HG03097 (cell line): ENCODE results near the gene DUSP8.
"Not testable (repeated sequence)": the region's sequence is repeated elsewhere in the genome, so short reads cannot be mapped to it uniquely, and the experiment has no call there.

Source experiments
- ATAC-seq: cut with Tn5 transposase; IDR thresholded peaks from one replicate; pipeline ENCODE4 v1.9.1; 2021; ENCODE audit not compliant: unreplicated experiment, low FRiP score

Gene DUSP8

GRCh38 chr11:1589996-1590395 lies 17.9 kb upstream of the DUSP8 start:
- ATAC-seq: no peak

GRCh38 chr11:1589191-1589963 lies 17.3 kb upstream of the DUSP8 start:
- ATAC-seq: not testable (repeated sequence)

DNA sequence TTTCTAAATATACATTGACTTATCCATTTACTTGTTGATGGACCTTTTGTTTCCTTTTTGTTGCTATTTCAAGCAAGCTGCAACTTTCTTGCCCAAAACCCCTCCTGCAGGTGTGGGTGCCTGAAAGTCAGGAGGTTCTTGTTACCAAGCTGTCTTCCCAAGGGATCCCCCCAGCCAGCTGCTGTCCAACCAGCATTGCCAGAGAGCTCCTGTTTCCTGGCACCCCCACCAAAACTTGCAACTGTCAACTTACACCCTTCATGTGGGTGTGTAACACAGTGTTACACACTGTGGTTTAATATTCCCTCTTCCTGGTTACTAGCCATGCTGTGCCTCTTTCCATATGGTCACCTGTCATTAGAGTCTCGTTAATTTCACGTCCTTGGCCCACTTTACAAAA lies 14.6 kb upstream of the DUSP8 start:
- no peak for ATAC-seq

DNA sequence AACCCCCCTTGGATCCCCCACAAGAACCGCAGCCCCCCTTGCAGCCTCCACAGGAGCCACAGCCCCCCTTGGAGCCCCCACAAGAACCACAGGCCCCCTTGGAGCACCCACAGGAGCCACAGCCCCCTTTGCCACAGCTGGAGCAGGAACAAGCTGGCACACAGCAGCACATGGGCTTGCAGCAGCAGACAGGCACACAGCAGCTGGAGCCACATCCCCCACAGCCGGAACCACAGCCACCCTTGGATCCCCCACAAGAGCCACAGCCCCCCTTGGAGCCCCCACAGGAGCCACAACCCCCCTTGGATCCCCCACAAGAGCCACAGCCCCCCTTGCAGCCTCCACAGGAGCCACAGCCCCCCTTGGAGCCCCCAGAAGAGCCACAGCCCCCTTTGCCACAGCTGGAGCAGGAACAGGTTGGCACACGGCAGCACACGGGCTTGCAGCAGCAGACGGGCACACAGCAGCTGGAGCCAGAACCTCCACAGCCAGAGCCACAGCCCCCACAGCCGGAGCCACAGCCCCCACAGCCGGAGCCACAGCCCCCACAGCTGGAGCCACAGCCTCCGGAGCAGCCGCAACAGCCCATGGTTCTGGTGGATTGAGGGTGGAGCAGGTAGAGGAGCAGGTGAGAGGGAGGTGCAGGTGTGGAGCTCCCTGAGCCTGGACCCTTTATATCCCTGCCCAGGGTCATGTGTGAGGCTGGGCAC lies 12.7 kb upstream of the DUSP8 start, which contains the start of gene KRTAP5-1:
Gene KRTAP5-1, minus strand, starts transcription at position 623 of the 710 bp plus-strand sequence. Its CDS starts 34 bp downstream, at position 589.
- not testable (repeated sequence) for ATAC-seq

- not testable (repeated sequence) for ATAC-seq
Observed at GRCh38 chr11:1582909-1583308, 10.8 kb upstream of the DUSP8 start.

- ATAC-seq: no peak
Observed at GRCh38 chr11:1581976-1582375, 9.9 kb upstream of the DUSP8 start.

DNA sequence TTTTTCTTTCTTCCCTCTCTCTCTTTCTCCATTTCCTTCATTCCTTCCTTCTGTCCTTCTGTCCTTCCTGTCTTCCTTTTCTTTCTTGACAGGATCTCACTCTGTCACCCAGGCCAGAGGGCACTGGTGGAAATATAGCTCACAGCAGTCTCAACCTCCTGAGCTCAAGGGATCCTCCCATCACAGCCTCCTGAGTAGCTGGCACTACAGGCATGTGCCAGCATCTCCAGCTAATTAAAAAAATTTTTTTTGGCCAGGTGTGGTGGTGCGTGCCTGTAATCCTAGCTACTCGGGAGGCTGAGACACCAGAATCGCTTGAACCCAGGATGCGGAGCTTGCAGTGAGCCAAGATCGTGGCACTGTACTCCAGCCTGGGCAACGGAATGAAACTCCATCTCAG lies 4.8 kb upstream of the DUSP8 start:
- ATAC-seq: no peak

GRCh38 chr11:1575756-1576155 lies 3.7 kb upstream of the DUSP8 start:
- ATAC-seq: not testable (repeated sequence)

DNA sequence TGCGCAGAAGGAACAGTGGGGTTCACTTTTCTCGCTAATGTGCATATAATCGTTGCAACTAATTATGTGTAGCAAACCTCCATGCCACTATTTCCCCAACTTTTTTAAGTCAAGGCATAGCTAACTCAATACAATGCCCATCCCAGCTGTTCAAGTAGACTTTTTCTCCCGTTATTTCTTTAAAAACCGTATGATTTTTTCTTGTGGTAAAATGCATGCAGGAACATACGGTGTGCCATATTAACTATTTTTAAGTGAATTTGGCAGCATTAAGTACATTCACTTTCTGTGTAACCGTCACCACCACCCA lies 2.8 kb upstream of the DUSP8 start:
- ATAC-seq: no peak

- ATAC-seq: no peak
Observed at GRCh38 chr11:1574238-1574932, 2.3 kb upstream of the DUSP8 start.

DNA sequence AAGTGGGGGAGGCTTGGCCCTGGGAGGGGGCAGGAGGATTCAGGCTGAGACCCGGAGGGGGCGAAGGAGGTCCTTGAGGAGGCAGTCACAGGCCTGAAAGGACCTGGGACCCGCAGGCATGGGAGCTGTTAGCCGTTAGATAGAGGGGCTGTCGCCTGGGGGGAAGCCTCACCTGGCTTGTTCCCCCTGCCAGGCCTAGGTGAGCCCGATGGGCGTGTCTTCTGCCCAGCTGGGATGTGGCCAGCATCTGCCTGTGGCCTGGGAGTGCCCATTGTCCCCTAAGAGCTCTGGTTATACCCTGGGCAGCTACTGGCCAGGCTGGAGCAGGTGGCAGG lies 1.8 kb upstream of the DUSP8 start:
- ATAC-seq: no peak

DNA sequence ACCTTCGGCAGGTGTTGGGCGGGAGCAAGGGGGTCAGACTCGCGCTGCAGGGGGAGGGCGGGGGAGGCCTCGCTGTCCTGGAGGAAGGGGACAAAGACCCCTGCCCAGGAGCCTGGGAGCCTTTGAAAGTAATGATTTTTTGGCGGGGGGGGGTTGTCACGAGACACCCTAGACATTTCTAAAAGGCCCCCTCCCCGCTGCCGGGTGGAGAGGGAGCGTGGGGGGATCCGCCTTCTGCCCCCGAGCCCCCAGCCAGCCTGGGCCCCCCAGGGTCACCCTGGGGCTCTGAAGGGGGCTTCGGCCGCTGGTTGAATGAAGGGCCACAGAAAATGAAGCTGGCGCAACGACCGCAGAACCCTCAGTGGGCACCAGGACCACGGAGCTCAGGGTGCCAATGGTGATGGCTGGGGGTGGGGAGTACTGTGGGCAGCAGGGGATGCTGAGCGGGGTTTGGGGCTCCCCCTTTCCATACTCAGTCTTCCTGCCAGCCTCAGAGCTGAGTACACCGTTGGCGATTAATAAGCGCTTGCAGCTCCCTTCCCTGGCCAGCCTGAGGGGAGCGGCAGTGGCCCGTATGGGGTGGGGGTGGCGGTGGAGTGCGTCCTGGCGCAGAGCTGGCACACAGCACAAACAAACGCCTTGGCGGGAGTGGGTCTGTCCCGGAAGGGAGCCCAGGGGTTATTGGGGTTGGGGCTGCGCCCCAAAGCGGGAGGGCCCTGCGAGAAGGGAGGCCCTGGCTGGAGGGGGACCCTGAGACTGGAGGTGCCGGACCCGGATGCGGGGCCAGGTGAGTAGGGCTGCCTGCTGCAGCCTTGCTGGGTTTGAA lies 1.2 kb upstream of the DUSP8 start:
- no peak for ATAC-seq

DNA sequence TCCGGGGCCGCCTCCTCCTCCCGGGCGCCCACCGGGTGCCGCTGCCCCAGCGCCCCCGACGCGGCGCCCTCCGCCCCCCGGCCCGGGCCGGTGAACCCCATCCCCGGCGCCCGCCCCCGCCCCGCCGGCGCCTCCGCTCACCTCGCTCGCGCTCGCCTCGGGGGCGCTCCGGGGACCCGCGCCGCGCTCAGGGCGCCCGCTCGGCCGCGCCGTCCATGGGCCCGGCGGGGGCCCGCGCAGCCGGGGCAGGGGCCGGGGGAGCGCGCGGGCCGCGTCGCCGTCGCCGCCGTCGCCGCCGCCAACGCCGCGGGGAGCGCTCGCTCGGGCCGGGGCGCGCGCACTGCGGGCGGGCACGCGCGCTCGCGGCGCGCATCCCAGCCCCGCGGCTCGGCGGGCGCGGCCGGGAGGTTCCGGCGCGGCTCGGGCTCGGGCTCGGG lies 293 bp downstream of the DUSP8 start:
- ATAC-seq: no peak

DNA sequence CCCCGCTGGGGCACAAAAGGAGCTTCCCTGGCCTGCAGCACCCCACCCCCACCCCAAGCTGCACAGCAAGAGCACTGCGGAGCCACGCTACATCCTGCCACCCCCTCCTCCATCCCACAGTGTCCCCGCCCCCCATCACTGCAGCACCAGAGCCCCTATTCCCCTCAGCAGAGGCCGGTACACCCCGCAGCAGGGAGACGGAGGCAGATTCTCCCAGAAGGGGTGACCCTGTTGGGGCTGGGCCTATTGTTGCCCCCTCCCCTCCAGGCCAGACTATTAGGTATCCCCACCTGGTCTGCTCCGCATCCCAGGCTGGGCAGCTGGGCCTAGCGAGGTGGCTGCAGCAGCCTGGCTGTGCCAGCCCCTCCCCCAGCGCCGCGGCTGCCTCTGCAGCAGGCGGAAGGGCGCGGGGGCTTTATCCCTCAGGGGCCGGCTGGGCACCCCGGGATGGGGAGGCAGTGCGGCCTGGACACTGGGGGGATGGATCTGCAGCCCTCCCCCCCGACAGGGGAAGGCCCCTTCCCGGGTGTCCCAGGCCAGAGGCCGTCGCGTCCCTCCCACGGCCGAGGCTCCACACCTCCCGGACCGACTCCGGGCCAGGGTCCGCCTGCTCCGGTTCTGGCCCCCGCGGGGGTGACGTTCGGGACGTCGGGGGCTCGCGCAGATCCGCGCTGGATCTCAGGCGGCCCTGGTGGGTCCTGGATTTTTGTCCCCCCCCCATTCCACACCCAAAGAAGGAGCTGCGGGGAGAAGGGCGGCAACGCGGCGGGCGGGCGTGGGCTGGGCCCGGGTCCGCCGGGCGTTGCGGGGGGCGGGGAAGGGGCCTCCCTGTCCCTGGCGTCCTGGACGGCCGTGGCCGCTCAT lies 943 bp downstream of the DUSP8 start:
- no peak for ATAC-seq

DNA sequence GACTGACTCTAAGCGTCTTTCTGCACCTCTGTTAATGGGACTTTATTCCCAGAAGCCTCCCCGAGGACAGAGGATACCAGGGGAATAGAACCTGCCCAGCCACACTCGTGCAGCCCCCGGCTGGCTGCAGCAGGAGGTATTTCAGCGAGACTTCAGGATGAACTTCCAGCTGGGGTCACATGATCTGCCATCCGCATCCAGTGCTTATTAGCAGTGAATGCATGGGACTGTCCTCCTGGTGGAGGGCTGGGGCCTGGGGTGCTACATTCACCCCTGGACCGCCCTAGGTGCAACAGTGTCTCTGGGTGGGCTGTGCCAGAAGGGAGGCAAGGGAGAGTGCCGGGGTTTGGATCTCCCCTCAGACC lies 1.6 kb downstream of the DUSP8 start:
- no peak for ATAC-seq

DNA sequence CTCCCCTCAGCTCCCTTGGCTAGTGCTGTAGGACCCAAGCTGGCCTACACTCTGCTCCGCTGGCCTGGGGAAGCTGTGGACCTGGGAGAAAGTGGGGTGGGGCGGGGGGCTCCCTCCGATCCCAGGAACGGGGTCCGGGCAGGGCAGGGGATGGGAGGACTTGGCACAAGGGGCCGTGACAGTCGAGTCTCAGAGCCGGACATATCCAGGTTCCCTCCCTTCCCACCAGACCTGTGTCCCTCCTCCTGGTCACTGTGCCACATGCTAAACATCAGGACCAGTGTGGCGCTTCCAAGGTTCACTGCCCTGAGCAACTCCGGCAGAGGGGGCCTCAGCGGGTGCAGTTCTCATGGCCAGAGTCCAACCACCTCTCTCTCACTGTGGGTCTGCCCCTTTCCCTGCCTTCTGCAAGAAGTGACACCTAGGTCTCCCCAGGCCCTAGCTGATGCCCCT lies 2.0 kb downstream of the DUSP8 start:
- ATAC-seq: no peak

DNA sequence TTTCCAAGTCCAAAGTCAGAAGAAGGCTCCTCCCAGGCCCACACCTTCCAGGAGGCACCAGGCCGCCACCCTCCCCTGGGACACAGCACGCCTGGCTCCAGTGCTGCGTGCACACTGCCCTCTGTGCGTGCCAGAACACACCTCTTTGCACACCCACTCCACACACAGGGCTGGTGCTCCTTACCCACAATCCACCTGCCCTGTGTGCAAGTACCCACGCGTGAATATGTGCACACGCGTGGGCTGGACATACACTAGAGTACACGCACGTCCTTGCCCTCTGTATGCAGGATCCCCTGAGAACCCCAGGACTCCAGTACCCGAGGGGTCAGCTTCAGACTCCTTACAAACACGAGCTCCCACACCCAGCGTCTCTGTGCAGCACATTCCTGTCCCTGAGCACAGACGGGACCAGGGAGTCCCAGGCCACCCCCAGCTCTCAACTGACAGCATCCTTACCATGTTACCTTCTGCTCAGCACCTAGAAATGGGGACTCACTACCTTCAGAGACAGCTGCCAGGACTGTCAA lies 2.8 kb downstream of the DUSP8 start:
- no peak for ATAC-seq

DNA sequence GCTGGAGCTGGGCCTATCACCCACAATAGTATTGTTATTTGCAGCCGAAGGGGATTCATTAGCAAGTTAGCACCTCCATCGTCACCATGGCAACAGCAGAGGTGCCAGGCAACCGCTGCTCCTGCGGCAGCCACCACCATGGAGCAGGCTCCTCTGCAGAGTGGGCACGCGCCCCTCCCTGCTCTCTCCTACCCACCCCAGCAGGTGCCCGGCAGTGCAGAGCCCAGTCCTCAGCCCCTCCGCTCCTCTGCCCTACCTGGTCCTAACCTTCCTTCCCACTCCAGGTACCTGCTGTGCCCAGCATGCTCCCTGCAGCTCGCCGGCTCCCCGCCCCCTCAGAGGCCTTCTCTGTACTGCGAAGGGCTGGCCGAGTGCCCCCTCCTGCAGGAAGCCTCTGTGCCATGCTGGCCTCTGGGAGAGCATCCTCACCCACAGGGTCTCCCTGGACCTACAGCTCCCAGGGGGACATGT lies 3.6 kb downstream of the DUSP8 start:
- ATAC-seq: no peak

DNA sequence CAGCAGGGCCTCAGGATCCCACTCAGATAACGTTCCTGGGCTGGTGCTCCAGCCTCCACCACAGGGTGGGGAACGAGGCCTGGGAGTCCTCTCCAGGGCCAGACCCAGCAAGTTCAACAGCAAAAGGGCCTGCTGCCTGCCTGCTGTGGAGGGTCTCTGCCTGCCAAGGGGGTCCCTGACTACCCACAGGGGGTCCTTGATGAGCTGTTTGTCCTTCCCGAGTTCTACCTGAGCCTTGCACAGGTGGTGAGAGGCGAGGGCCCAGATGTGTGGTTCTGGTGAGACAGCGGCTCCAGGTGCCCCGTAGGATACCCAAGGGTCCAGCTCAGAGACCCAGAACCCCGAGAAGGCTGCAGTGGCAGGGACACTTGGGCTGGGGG lies 4.4 kb downstream of the DUSP8 start:
- ATAC-seq: no peak
